ENCODE data around the gene PHACTR3.

DNA sequence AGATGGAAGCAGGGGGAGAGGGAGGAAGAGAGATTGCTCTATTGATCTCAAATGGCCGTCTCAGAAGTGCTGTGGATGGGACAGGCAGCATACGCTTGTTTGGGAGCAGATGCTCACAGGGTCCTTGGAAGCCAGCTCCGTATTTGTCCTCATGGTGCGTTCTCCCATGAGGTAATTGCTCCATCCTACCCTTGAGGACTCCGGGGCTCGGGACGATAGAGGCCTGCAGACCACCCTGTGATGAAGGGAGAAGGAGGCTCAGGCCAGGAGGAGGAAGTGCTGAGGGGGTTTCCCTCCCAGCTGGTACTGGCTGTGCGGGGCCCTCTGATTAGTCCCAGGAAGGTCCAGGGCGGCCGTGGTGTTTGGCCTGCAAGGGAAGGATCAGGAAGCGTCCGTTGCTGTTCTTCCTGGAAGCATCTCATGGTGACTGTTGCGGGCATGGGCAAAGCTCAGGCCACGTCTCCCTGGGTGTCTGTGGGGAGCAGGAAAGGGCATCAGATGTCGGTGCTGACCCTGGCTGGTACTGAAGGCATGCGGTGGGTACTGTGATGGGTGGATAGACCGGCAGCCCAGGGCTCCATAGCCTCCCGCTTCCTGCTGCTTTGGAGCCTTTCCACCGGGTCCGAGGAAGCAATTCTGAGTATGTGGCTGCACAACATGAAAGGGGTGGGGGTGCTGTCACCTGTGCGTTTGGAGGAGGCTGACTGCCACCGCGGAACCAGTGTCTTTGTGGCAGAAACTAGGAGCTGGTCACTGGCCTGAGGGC is 170.8 kb downstream of the PHACTR3 start:
- TF ChIP-seq EZH2phosphoT487 (IDR thresholded peaks at IDR 0.05; ENCODE audit: borderline replicate concordance) (no peak), POLR2AphosphoS5 (IDR thresholded peaks at IDR 0.05; ENCODE audit: low read depth, low read length) (no peak), ZNF274 (IDR thresholded peaks at IDR 0.05; ENCODE audit: low read depth, low read length) (no peak), ZFX (IDR thresholded peaks at IDR 0.05) (no peak), POLR2A (IDR thresholded peaks at IDR 0.05; ENCODE audit: borderline replicate concordance, extremely low read depth, insufficient read depth, insufficient read length) (no peak), CEBPB (IDR thresholded peaks at IDR 0.05; ENCODE audit: low read depth) (no peak)
- TF ChIP-seq, protein P1, sequence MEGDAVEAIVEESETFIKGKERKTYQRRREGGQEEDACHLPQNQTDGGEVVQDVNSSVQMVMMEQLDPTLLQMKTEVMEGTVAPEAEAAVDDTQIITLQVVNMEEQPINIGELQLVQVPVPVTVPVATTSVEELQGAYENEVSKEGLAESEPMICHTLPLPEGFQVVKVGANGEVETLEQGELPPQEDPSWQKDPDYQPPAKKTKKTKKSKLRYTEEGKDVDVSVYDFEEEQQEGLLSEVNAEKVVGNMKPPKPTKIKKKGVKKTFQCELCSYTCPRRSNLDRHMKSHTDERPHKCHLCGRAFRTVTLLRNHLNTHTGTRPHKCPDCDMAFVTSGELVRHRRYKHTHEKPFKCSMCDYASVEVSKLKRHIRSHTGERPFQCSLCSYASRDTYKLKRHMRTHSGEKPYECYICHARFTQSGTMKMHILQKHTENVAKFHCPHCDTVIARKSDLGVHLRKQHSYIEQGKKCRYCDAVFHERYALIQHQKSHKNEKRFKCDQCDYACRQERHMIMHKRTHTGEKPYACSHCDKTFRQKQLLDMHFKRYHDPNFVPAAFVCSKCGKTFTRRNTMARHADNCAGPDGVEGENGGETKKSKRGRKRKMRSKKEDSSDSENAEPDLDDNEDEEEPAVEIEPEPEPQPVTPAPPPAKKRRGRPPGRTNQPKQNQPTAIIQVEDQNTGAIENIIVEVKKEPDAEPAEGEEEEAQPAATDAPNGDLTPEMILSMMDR (IDR thresholded peaks at IDR 0.05 in 2 of 3, conservative IDR thresholded peaks at IDR 0.05 in 1 of 3; ENCODE audit: borderline replicate concordance in 1 of 3, insufficient read depth in 1 of 3, low read depth in 2 of 3, low read length in 2 of 3): no peak

Data from HCT116 (cell line).